Measurements from ENCODE around the gene DISP3. TPM values are rescaled to one million over a fixed set of nuclear protein-coding genes. Genes with fewer than 3 reads are reported as not detected.

DISP3 gene
- total RNA-seq, 2 experiments from 2014 or later: 0.97 to 1.7 TPM

DNA sequence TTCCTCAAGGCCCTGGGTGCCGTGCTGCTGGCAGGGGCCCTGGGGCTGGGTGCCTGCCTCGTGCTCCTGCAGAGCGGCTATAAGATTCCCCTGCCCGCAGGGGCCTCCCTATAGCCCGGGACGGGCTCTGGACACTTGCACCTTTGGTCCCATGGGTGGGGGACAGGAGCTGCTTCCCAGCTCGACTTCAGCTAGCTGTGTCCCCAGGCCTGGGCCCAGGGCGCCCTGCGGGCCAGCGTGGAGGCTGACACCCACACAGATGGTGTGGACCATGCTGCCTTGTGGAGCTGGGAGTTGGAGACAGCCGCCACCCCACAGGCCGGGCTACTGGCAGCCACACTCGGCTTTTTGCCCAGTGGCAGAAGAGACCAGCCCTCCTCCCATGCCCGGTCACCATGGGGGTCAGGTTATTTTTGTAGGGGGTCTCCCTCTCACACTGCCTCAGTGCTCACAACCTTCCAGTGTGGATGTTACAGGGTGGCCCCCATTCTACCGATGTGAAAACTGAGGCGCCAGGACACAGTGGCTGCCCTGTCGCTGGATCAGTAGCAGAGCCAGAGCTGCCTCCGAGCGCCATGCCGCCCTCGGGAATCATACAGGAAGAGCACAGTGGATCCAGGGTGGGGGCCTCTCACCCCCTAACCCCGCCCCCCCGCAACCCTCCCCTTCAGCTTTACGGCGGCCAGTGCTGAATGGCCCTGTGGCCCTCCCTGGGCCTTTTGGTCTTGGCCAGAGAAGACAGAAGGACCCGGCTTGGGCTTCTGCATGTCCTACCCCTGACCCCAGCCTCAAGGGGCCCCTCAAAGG lies 57.8 kb downstream of the DISP3 start:
- ChIA-PET CTCF (ENCODE audit: unreplicated experiment) (no interaction called here), POLR2A (no interaction called here)
- no peaks in the 10 kb centered on the region for H3K79me2 ChIP-seq (ENCODE audit: insufficient read depth, low read depth, low read length)
- no peak overlapping the region for H3K4me3 ChIP-seq (ENCODE audit: low read depth, low read length, poor library complexity, severe bottlenecking)
- H3K9me2 ChIP-seq (ENCODE audit: insufficient read depth, low read length): no peaks in the 10 kb centered on the region
- no peaks in the 10 kb centered on the region for H4K20me1 ChIP-seq (ENCODE audit: insufficient read depth, low read length)
- TF ChIP-seq, protein P1, sequence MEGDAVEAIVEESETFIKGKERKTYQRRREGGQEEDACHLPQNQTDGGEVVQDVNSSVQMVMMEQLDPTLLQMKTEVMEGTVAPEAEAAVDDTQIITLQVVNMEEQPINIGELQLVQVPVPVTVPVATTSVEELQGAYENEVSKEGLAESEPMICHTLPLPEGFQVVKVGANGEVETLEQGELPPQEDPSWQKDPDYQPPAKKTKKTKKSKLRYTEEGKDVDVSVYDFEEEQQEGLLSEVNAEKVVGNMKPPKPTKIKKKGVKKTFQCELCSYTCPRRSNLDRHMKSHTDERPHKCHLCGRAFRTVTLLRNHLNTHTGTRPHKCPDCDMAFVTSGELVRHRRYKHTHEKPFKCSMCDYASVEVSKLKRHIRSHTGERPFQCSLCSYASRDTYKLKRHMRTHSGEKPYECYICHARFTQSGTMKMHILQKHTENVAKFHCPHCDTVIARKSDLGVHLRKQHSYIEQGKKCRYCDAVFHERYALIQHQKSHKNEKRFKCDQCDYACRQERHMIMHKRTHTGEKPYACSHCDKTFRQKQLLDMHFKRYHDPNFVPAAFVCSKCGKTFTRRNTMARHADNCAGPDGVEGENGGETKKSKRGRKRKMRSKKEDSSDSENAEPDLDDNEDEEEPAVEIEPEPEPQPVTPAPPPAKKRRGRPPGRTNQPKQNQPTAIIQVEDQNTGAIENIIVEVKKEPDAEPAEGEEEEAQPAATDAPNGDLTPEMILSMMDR (conservative IDR thresholded peaks at IDR 0.05; ENCODE audit: low read length): no peak
- no peak for TF ChIP-seq EZH2phosphoT487 (IDR thresholded peaks at IDR 0.05; ENCODE audit: borderline replicate concordance, low read depth, low read length)
- DNase-seq (ENCODE audit: low spot score): no peak
- H2AFZ ChIP-seq (ENCODE audit: low read length): no peak overlapping the region
- no peaks in the 10 kb centered on the region for H3K36me3 ChIP-seq (ENCODE audit: insufficient read depth, low read length)
- no peak overlapping the region for H3K27ac ChIP-seq (ENCODE audit: low read depth, low read length, poor library complexity, severe bottlenecking)
- intact Hi-C loops (cut with micrococcal nuclease; ENCODE audit: unreplicated experiment): no loop called here
- no TSS peak for BruUV-seq (replicated peaks)
- H3K4me2 ChIP-seq (ENCODE audit: low read length): no peak overlapping the region
- H3K9me3 ChIP-seq (ENCODE audit: low read length): no peaks in the 10 kb centered on the region
- H3K4me1 ChIP-seq (ENCODE audit: insufficient read depth, low read length, poor library complexity, severe bottlenecking): no peaks in the 10 kb centered on the region

GRCh38 chr1:11537380-11537764 lies 58.4 kb downstream of the DISP3 start:
- POLR2A ChIA-PET: no interaction called here
- no peak for TF ChIP-seq EZH2phosphoT487 (IDR thresholded peaks at IDR 0.05; ENCODE audit: borderline replicate concordance, low read depth, low read length)
- TF ChIP-seq, protein P1 (conservative IDR thresholded peaks at IDR 0.05; ENCODE audit: low read length): no peak
- Histone ChIP-seq H3K27ac (ENCODE audit: low read depth, low read length, poor library complexity, severe bottlenecking) (no peak overlapping the region), H3K9me2 (ENCODE audit: insufficient read depth, low read length) (no peaks in the 10 kb centered on the region), H3K4me2 (ENCODE audit: low read length) (no peak overlapping the region), H3K36me3 (ENCODE audit: insufficient read depth, low read length) (no peaks in the 10 kb centered on the region), H4K20me1 (ENCODE audit: insufficient read depth, low read length) (no peaks in the 10 kb centered on the region), H3K4me3 (ENCODE audit: low read depth, low read length, poor library complexity, severe bottlenecking) (no peak overlapping the region), H3K9me3 (ENCODE audit: low read length) (no peaks in the 10 kb centered on the region), H3K79me2 (ENCODE audit: insufficient read depth, low read depth, low read length) (no peaks in the 10 kb centered on the region), H3K4me1 (ENCODE audit: insufficient read depth, low read length, poor library complexity, severe bottlenecking) (no peaks in the 10 kb centered on the region), H2AFZ (ENCODE audit: low read length) (no peak overlapping the region)
- CTCF ChIA-PET (ENCODE audit: unreplicated experiment): no interaction called here
- BruUV-seq (replicated peaks): no TSS peak
- intact Hi-C loops (cut with micrococcal nuclease; ENCODE audit: unreplicated experiment): no loop called here
- no peak for DNase-seq (ENCODE audit: low spot score)

DNA sequence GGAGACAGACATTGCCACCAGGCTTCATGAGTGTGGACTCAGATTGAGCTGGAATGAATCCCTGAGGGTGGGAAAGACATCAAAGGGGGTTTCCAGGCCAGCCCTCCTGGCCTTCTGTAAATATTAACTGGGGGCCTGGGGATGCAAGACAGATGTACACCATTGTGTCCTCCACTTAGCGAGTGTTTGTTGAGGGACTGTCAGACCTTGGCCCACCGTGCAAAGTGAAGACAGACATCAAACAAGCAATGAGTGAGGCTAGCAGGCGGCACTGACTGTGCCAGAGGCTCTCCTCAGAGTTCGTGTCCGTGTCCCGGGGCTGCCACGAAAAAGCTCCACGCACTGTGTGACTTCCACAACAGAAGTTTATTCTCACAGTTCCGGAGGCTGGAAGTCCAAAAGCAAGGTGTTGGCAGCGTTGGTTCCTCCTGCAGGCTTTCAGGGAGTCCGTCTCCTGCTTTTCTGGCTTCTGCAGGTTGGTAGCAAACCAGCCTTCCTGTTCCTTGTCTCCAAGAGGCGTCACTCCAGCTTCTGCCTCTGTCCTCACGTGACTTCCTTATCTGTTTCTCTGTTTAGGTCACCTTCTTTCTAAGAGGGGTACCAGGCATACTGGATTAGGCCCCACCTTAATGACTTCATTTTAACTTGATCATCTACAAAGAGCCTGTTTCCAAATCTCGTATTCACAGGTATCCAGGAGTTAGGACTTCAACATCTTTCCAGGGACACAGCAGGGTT lies 59.1 kb downstream of the DISP3 start:
- intact Hi-C loops (cut with micrococcal nuclease; ENCODE audit: unreplicated experiment): no loop called here
- H4K20me1 ChIP-seq (ENCODE audit: insufficient read depth, low read length): no peaks in the 10 kb centered on the region
- H3K4me1 ChIP-seq (ENCODE audit: insufficient read depth, low read length, poor library complexity, severe bottlenecking): no peaks in the 10 kb centered on the region
- no peaks in the 10 kb centered on the region for H3K36me3 ChIP-seq (ENCODE audit: insufficient read depth, low read length)
- H3K9me2 ChIP-seq (ENCODE audit: insufficient read depth, low read length): no peaks in the 10 kb centered on the region
- H3K79me2 ChIP-seq (ENCODE audit: insufficient read depth, low read depth, low read length): no peaks in the 10 kb centered on the region
- TF ChIP-seq, protein P1 (conservative IDR thresholded peaks at IDR 0.05; ENCODE audit: low read length): no peak
- no peak for TF ChIP-seq EZH2phosphoT487 (IDR thresholded peaks at IDR 0.05; ENCODE audit: borderline replicate concordance, low read depth, low read length)
- H3K4me2 ChIP-seq (ENCODE audit: low read length): no peak overlapping the region
- no peak overlapping the region for H3K27ac ChIP-seq (ENCODE audit: low read depth, low read length, poor library complexity, severe bottlenecking)
- ChIA-PET CTCF (ENCODE audit: unreplicated experiment) (no interaction called here), POLR2A (no interaction called here)
- DNase-seq (ENCODE audit: low spot score): no peak
- H3K4me3 ChIP-seq (ENCODE audit: low read depth, low read length, poor library complexity, severe bottlenecking): no peak overlapping the region
- H2AFZ ChIP-seq (ENCODE audit: low read length): no peak overlapping the region
- BruUV-seq (replicated peaks): no TSS peak
- no peaks in the 10 kb centered on the region for H3K9me3 ChIP-seq (ENCODE audit: low read length)
